Mucosa of descending colon (tissue), 3 donors: ENCODE results near the gene TBCC. TPM values are rescaled to one million over a fixed set of nuclear protein-coding genes. Genes with fewer than 3 reads are reported as not detected.

ENCODE experiments used
- ATAC-seq: fragments of 200-7000 bp; cut with Tn5 transposase; one replicate; pipeline ENCODE4 v1.9.1; 2020; ENCODE audit warnings: mild to moderate bottlenecking, moderate library complexity
- DNase-seq, 3 donors: peaks; one replicate each; pipeline ENCODE4 v3.0.0-alpha.2; 2020
- H3K36me3 ChIP-seq: fragments of 200-600 bp; one replicate; pipeline ENCODE4 v1.8.0; 2021; ENCODE audit warnings: low read depth, mild to moderate bottlenecking
- H3K4me1 ChIP-seq: fragments of 200-600 bp; one replicate; pipeline ENCODE4 v1.8.0; 2021; ENCODE audit warnings: low read depth, mild to moderate bottlenecking
- H3K4me3 ChIP-seq: fragments of 200-600 bp; one replicate; pipeline ENCODE4 v1.8.0; 2021; ENCODE audit warnings: mild to moderate bottlenecking
- H3K9me3 ChIP-seq: fragments of 200-600 bp; one replicate; pipeline ENCODE4 v1.8.0; 2021; ENCODE audit warnings: mild to moderate bottlenecking
- intact Hi-C, 2 donors: fragments of 100-400 bp; cut with DNase I in 1 of 2; cut with micrococcal nuclease in 1 of 2; formaldehyde crosslinking; loops; one replicate each; pipeline versions ENCODE4 v1.11.0 to v1.11.1; 2022; cut with DNase I, micrococcal nuclease
- long read RNA-seq, 2 donors: library from polyadenylated mRNA; unstranded; transcript quantifications; one replicate each; pipeline ENCODE4 v2.0.0, GENCODE V29; 2019 to 2021
- total RNA-seq, 3 donors: library from RNA; stranded (reverse); fragmentation: NEBNext Ultra II Directional in 2 of 3; extraction: Animal tissue kit (Norgen Biotek cat#: 25700) in 2 of 3; gene quantifications; one replicate each; pipeline versions ENCODE4 v1.2.1 to v1.2.4, GENCODE V29; 2021 to 2023
- TF ChIP-seq, protein P1 (sequence below): fragments of 200-600 bp; IDR thresholded peaks from one replicate; pipeline ENCODE4 v1.8.0; 2022; ENCODE audit warnings: antibody characterized with exemption, mild to moderate bottlenecking
- donor health status: DM: no; HTN: no; CAD: no; lungs with moderate emphysema.
- donor health status: DM: no; HTN: no; CAD: no.
- donor health status: DM: no; HTN: yes; CAD: no.

The TBCC gene, protein sequence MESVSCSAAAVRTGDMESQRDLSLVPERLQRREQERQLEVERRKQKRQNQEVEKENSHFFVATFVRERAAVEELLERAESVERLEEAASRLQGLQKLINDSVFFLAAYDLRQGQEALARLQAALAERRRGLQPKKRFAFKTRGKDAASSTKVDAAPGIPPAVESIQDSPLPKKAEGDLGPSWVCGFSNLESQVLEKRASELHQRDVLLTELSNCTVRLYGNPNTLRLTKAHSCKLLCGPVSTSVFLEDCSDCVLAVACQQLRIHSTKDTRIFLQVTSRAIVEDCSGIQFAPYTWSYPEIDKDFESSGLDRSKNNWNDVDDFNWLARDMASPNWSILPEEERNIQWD
- total RNA-seq = 10 to 100 TPM; 22.6 to 35.3 (median 26.6) TPM
- long read RNA-seq, donor 1, transcript TBCC-201 (1 exons, 1,616 nt) = major isoform, 37 of 37 reads
- long read RNA-seq, donor 1, partial matches to known transcripts = 0 of 37 reads
- long read RNA-seq, donor 1, other reads (novel, unspliced or antisense) = 0 of 37 reads
- long read RNA-seq, donor 2, transcript TBCC-201 (1 exons, 1,616 nt) = major isoform, 70 of 70 reads
- long read RNA-seq, donor 2, partial matches to known transcripts = 0 of 70 reads
- long read RNA-seq, donor 2, other reads (novel, unspliced or antisense) = 0 of 70 reads

DNA sequence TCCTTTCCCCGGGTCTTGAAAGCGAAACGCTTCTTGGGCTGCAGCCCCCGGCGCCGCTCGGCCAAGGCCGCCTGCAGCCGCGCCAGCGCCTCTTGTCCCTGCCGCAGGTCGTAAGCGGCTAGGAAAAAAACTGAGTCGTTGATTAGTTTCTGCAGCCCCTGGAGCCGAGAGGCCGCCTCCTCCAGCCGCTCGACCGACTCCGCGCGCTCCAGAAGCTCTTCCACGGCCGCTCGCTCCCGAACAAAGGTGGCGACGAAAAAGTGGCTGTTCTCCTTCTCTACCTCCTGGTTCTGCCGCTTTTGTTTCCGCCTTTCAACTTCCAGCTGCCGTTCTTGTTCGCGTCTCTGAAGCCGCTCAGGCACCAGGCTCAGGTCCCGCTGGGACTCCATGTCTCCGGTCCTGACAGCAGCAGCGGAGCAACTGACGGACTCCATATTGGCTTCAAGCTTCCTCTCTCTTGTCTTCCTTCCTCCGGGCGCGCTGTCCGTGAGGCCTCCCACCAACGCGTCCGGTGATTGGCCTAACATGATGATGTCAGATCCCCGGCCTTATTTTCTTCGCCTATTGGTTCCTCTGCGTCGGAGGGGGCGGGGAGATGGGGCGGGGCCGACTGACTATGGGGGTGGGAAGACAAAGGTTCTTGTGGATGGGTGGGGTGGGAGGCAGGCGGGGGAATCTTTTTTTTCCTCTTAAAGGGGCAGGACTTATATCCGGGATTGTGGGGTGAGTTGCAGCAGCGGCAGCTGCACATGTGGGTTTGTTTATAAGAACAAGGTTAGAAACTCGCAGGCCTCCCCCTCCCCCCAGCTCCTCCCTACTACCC, at the start of gene TBCC:
TSS of gene TBCC (minus strand) at position 464 of the 823 bp plus-strand sequence. CDS start at position 434, 30 bp downstream.
- TF ChIP-seq, protein P1, sequence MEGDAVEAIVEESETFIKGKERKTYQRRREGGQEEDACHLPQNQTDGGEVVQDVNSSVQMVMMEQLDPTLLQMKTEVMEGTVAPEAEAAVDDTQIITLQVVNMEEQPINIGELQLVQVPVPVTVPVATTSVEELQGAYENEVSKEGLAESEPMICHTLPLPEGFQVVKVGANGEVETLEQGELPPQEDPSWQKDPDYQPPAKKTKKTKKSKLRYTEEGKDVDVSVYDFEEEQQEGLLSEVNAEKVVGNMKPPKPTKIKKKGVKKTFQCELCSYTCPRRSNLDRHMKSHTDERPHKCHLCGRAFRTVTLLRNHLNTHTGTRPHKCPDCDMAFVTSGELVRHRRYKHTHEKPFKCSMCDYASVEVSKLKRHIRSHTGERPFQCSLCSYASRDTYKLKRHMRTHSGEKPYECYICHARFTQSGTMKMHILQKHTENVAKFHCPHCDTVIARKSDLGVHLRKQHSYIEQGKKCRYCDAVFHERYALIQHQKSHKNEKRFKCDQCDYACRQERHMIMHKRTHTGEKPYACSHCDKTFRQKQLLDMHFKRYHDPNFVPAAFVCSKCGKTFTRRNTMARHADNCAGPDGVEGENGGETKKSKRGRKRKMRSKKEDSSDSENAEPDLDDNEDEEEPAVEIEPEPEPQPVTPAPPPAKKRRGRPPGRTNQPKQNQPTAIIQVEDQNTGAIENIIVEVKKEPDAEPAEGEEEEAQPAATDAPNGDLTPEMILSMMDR = no peak
- ATAC-seq = peak; percentile 91
- intact Hi-C loops = loop anchor here (5.0 kb wide), 1 partner anchor 36 kb away; the partner anchor contains the start of gene BICRAL (in 2 of the 2)
- H3K36me3 ChIP-seq = no peaks in the 10 kb centered on the region
- H3K4me1 ChIP-seq = peaks cover 18% of the 10 kb centered on the region
- H3K9me3 ChIP-seq = no peaks in the 10 kb centered on the region
- DNase-seq = peak; percentile 95 to 97 (median 97)
- peak within 1 kb of the TSS; percentile 68 for H3K4me3 ChIP-seq

DNA sequence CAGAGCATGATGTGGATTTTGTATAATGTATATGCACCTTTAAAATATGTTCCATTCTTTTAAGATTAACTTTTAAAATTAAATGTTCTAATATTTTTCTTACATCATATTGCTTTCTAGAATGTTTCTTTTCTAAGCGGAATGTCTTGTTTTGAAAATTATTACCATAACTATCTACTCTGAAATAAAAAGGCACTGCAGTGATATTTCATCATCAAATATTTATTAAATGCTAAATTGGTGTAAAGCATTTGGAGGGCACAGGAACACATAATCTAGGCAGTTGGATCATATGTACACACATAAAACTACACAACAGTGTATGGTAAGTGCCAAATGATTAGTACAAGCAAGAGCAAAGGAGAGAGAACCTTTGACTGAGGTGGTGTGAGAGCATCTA, 49.7 kb upstream of the TBCC start:
- Histone ChIP-seq H3K36me3 (no peaks in the 10 kb centered on the region), H3K9me3 (no peaks in the 10 kb centered on the region), H3K4me1 (no peaks in the 10 kb centered on the region), H3K4me3 (no peak overlapping the region)
- no peak for ATAC-seq
- intact Hi-C loops = no loop called here
- TF ChIP-seq, protein P1 = no peak
- no peak for DNase-seq

DNA sequence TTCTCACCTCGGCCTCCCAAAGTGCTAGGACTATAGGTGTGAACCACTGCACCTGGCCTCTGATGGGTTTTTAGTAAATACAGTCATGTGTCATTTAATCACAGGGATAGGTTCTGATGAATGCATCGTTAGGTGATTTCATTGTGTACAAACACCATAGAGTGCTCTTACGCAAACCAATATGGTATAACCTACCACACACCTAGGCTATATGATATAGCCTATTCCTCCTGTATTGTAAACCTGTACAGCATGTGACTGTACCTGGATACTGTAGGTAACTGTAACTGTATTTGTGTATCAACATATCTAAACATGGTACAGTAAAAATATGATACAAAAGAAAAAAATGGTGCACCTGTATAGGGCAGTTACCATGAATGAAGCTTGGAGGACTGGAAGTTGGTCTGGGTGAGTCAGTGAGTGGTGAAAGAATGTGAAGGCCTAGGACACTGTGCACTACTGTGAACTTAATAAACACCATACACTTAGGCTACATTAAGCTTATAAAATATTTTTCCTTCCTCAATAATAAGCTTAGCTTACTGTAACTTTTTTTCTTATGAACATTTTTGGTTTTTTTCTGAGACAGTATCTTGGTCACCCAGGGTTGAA, 45.9 kb upstream of the TBCC start:
- intact Hi-C loops = no loop called here
- no peaks in the 10 kb centered on the region for H3K36me3 ChIP-seq
- H3K4me1 ChIP-seq = peaks cover 10% of the 10 kb centered on the region
- DNase-seq = no peak
- peak; percentile 88 for ATAC-seq
- TF ChIP-seq, protein P1 = no peak
- H3K9me3 ChIP-seq = no peaks in the 10 kb centered on the region
- H3K4me3 ChIP-seq = no peak overlapping the region

DNA sequence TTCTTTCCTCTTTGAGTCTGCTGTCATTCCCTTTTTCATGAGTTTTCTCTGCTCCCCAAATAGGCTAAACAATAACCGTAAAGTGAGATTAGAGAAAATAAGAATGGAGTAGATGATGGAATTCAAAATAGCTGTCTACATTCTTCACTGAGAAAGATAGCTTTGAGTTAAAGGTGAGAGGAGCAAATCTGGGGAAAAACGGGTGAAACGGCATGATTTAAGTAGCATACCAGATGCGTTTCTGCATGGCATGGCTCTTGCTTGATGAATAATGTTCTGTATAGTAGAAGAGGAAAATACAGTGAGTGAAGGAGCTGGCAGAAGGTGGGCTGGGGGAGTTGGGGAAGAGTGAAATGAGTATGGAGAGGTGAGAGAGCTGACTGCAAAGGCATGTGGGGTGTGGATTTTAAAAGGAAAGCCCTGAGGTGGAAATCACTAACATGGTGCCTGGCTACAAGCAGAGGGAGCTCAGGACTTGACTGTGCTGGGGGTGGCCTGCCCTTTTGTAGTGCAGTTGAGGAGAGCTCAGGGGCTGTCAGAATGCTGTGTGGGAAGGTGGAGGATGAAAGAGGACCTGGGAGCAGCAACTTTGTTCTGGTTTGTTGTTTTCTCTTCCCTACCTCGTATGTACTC, 44.8 kb upstream of the TBCC start:
- no peak for DNase-seq
- no peaks in the 10 kb centered on the region for H3K36me3 ChIP-seq
- peaks cover 13% of the 10 kb centered on the region for H3K4me1 ChIP-seq
- no peak overlapping the region for H3K4me3 ChIP-seq
- no peaks in the 10 kb centered on the region for H3K9me3 ChIP-seq
- ATAC-seq = peak; percentile 5
- intact Hi-C loops = no loop called here
- TF ChIP-seq, protein P1 = no peak

DNA sequence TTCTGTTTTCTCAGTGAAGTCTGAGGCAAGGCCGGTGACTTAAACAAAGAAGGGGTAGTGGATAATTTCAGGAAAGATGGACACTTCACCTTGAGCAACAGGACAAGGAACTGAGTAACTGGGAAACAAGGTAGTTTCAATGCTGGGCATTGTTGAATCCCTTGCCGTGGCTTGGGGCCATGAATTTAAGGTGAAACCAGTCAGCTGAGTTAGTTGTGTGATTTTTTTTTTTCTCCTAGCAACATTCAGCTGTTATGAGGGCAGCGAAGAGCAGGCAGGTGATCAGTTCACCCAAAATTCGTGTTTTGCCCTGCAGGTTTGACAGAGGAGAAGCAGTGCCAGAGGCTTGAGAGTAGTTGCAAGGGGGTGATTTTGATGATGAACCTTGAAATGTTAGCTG, 42.8 kb upstream of the TBCC start:
- H3K4me1 ChIP-seq = peaks cover 20% of the 10 kb centered on the region
- H3K9me3 ChIP-seq = no peaks in the 10 kb centered on the region
- TF ChIP-seq, protein P1 = no peak
- intact Hi-C loops = no loop called here
- no peaks in the 10 kb centered on the region for H3K36me3 ChIP-seq
- DNase-seq (no peak), ATAC-seq (no peak)
- H3K4me3 ChIP-seq = no peak overlapping the region
